Hepatocyte (in vitro differentiated cells): Measurements from ENCODE around the gene AGO3. TPM values are rescaled to one million over a fixed set of nuclear protein-coding genes. Genes with fewer than 3 reads are reported as not detected.

ENCODE experiments used
- DNase-seq: peaks from one replicate; pipeline ENCODE4 v3.0.0-alpha.2; 2016; ENCODE audit warnings: low spot score
- H2AFZ ChIP-seq: fragments of 200-600 bp; sonication (generic); 2 replicates; pipeline ENCODE4 v1.6.0; 2016; ENCODE audit warnings: antibody characterized with exemption, mild to moderate bottlenecking
- H3K27ac ChIP-seq: fragments of 200-600 bp; sonication (generic); 2 replicates; pipeline ENCODE4 v1.5.1; 2016; ENCODE audit warnings: mild to moderate bottlenecking
- H3K27me3 ChIP-seq: fragments of 200-600 bp; sonication (generic); 2 replicates; pipeline ENCODE4 v1.6.1; 2016
- H3K36me3 ChIP-seq: fragments of 200-600 bp; sonication (generic); replicated peaks from 2 replicates; pipeline ENCODE4 v1.5.1; 2016; ENCODE audit warnings: low read depth; ENCODE audit not compliant: insufficient read depth
- H3K4me1 ChIP-seq: fragments of 200-600 bp; sonication (generic); 2 replicates; pipeline ENCODE4 v1.5.1; 2016; ENCODE audit warnings: mild to moderate bottlenecking, moderate library complexity; ENCODE audit not compliant: insufficient read depth
- H3K4me2 ChIP-seq: fragments of 200-600 bp; sonication (generic); 2 replicates; pipeline ENCODE4 v1.6.0; 2016
- H3K4me3 ChIP-seq: fragments of 200-600 bp; sonication (generic); 2 replicates; pipeline ENCODE4 v1.5.1; 2016; ENCODE audit warnings: mild to moderate bottlenecking
- H3K79me2 ChIP-seq: fragments of 200-600 bp; sonication (generic); 2 replicates; pipeline ENCODE4 v1.6.0; 2017; ENCODE audit warnings: mild to moderate bottlenecking
- H3K9me2 ChIP-seq: fragments of 200-600 bp; sonication (generic); replicated peaks from 2 replicates; pipeline ENCODE4 v1.6.0; 2017; ENCODE audit warnings: mild to moderate bottlenecking; ENCODE audit not compliant: insufficient read depth
- H3K9me3 ChIP-seq: fragments of 200-600 bp; sonication (generic); 2 replicates; pipeline ENCODE4 v1.5.1; 2016; ENCODE audit warnings: low read depth, mild to moderate bottlenecking
- H4K20me1 ChIP-seq: fragments of 200-600 bp; sonication (generic); 2 replicates; pipeline ENCODE4 v1.6.0; 2016; ENCODE audit warnings: mild to moderate bottlenecking; ENCODE audit not compliant: insufficient read depth, poor library complexity, severe bottlenecking
- EZH2 ChIP-seq: fragments of 200-600 bp; sonication (generic); IDR thresholded peaks from 2 replicates; pipeline ENCODE4 v1.6.1; 2016; ENCODE audit warnings: antibody characterized with exemption, mild to moderate bottlenecking, borderline replicate concordance
- EZH2phosphoT487 ChIP-seq: fragments of 200-600 bp; sonication (generic); IDR thresholded peaks from one replicate; pipeline ENCODE4 v1.6.1; 2018; ENCODE audit warnings: antibody characterized with exemption, mild to moderate bottlenecking, low read depth, moderate library complexity; ENCODE audit not compliant: unreplicated experiment, severe bottlenecking
- WGBS: methylation state at CpG from one replicate; pipeline ENCODE4 v1.1.6; 2016; ENCODE audit warnings: low lambda C conversion rate; ENCODE audit errors: missing lambda C conversion rate; 5-methylcytosine and 5-hydroxymethylcytosine counted together
- polyA plus RNA-seq: library from polyadenylated mRNA; unstranded; fragments of >200 nt; fragmentation: Nextera tagmentation; extraction: Ambion mirVana; gene quantifications from 2 replicates; pipeline ENCODE4 v1.2.1, GENCODE V29; 2016
- total RNA-seq: library from RNA; depleted of rRNA; stranded (reverse); fragments of >200 nt; gene quantifications from 2 replicates; pipeline ENCODE4 v1.2.3, GENCODE V29; 2014
- TF ChIP-seq, protein P1 (sequence below): fragments of 200-600 bp; sonication (generic); IDR thresholded peaks from 2 replicates; pipeline ENCODE4 v1.5.1; 2016; ENCODE audit warnings: antibody characterized with exemption, mild to moderate bottlenecking; ENCODE audit not compliant: poor library complexity

The AGO3 gene
- total and polyA plus RNA-seq, 2 experiments from 2014 or later, result 16.9 to 24.4 TPM

DNA sequence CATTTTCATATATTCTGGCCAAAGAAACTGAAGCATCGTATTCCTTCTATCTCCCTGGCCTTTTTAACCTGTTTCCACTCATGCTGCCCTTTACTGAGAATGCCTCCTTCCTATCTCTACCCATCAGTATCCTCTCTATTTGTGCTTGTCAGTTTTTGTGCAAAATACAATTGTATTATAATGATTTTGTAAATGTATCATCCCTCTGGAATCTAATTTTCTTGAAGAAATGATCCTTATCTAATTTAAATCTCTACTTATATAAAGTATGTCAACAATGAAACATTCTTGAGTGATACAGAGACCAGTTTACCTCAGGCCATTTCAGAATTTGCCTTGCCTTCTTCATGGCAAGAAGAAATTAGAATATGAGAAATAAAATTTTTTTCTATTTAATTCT, 93.9 kb downstream of the AGO3 start:
- Histone ChIP-seq H4K20me1 (no peaks in the 10 kb centered on the region), H3K36me3 (no peaks in the 10 kb centered on the region), H3K27ac (no peak overlapping the region), H3K4me3 (no peak overlapping the region), H3K9me3 (no peaks in the 10 kb centered on the region), H3K4me2 (no peak overlapping the region), H3K4me1 (no peaks in the 10 kb centered on the region), H3K79me2 (no peaks in the 10 kb centered on the region), H2AFZ (no peak overlapping the region), H3K9me2 (no peaks in the 10 kb centered on the region), H3K27me3 (no peaks in the 10 kb centered on the region)
- DNase-seq, result no peak
- TF ChIP-seq EZH2 (no peak), EZH2phosphoT487 (no peak)
- TF ChIP-seq, protein P1, sequence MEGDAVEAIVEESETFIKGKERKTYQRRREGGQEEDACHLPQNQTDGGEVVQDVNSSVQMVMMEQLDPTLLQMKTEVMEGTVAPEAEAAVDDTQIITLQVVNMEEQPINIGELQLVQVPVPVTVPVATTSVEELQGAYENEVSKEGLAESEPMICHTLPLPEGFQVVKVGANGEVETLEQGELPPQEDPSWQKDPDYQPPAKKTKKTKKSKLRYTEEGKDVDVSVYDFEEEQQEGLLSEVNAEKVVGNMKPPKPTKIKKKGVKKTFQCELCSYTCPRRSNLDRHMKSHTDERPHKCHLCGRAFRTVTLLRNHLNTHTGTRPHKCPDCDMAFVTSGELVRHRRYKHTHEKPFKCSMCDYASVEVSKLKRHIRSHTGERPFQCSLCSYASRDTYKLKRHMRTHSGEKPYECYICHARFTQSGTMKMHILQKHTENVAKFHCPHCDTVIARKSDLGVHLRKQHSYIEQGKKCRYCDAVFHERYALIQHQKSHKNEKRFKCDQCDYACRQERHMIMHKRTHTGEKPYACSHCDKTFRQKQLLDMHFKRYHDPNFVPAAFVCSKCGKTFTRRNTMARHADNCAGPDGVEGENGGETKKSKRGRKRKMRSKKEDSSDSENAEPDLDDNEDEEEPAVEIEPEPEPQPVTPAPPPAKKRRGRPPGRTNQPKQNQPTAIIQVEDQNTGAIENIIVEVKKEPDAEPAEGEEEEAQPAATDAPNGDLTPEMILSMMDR, result no peak
- 97% methylated on average over 1 of the region's 1 CpG for WGBS

DNA sequence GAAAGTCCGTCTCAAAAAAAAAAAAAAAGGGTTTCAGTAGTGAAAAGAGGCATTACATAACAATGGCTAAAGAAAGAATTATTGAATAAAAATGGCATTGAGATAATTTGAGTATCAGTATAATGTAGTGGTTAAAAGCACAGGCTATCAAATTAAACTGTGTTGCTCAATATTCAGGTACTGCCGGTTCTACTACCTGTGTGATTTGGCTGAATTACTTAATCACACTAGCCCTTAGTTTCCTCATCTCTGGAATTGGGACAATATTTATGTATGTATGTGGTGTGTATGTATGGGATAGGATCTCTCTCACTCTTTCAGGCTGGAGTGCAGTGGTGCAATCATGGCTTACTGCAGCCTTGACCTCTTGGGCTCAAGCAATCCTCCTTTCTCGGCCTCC, 96.9 kb downstream of the AGO3 start:
- H3K27me3 ChIP-seq, result no peaks in the 10 kb centered on the region
- no peak overlapping the region for H2AFZ ChIP-seq
- H3K36me3 ChIP-seq, result no peaks in the 10 kb centered on the region
- no peaks in the 10 kb centered on the region for H3K79me2 ChIP-seq
- no peak overlapping the region for H3K4me3 ChIP-seq
- DNase-seq, result no peak
- no peaks in the 10 kb centered on the region for H3K4me1 ChIP-seq
- no peak overlapping the region for H3K27ac ChIP-seq
- TF ChIP-seq, protein P1, result no peak
- no peak for TF ChIP-seq EZH2
- TF ChIP-seq EZH2phosphoT487, result no peak
- no peak overlapping the region for H3K4me2 ChIP-seq
- H4K20me1 ChIP-seq, result no peaks in the 10 kb centered on the region
- no peaks in the 10 kb centered on the region for H3K9me2 ChIP-seq
- WGBS, result 96% methylated on average over 3 of the region's 3 CpGs
- H3K9me3 ChIP-seq, result no peaks in the 10 kb centered on the region

DNA sequence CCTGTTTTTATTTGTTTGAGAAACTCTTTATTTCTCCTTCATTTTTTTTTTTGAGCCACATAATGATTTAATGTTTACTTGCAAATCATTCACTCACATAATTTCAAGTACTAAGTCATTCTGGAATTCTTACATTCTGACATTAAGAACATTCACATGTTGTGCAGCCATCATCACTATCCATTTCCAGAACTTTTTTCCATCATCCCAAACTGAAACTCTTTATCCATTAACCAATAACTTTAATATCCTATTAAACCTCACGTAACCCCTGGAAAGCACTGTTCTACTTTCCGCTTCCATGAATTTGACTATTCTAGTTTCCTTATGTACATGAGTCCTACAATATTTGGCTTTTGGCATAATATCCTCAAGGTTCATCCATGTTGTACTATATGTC, 100.5 kb downstream of the AGO3 start:
- WGBS, result 96% methylated on average over 2 of the region's 2 CpGs
- Histone ChIP-seq H3K4me3 (no peak overlapping the region), H3K4me2 (no peak overlapping the region), H3K79me2 (no peaks in the 10 kb centered on the region), H2AFZ (no peak overlapping the region), H3K9me2 (no peaks in the 10 kb centered on the region), H3K9me3 (no peaks in the 10 kb centered on the region), H3K4me1 (no peaks in the 10 kb centered on the region), H3K36me3 (no peaks in the 10 kb centered on the region), H4K20me1 (no peaks in the 10 kb centered on the region), H3K27ac (no peak overlapping the region), H3K27me3 (no peaks in the 10 kb centered on the region)
- no peak for DNase-seq
- TF ChIP-seq, protein P1, result no peak
- no peak for TF ChIP-seq EZH2phosphoT487

DNA sequence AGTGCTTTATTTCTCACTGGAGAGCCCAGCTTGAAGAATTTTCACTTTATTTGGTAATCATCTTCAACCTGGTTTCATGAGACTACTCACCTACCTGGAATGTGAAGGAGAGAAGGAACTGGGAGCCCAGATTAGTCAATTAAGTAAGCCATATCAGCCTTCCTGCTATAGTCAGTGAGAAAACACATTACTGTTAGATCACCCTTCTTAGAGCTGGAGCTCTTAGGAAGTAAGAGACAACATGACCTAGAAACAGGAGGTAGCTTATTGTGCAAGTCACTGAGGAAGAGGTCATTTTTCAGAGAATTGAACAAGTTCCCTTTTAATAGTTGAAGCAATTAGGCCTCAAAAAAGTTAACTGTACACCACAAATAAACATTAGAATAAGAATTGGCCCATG, 103.8 kb downstream of the AGO3 start:
- no peaks in the 10 kb centered on the region for H3K9me2 ChIP-seq
- no peaks in the 10 kb centered on the region for H3K79me2 ChIP-seq
- H4K20me1 ChIP-seq, result no peaks in the 10 kb centered on the region
- H3K36me3 ChIP-seq, result no peaks in the 10 kb centered on the region
- peak; percentile 6 for DNase-seq
- H3K27me3 ChIP-seq, result no peaks in the 10 kb centered on the region
- H3K4me1 ChIP-seq, result no peaks in the 10 kb centered on the region
- TF ChIP-seq EZH2phosphoT487 (no peak), EZH2 (no peak)
- TF ChIP-seq, protein P1, result no peak
- no peaks in the 10 kb centered on the region for H3K9me3 ChIP-seq
- H2AFZ ChIP-seq, result no peak overlapping the region
- H3K27ac ChIP-seq, result no peak overlapping the region
- no peak overlapping the region for H3K4me2 ChIP-seq
- no peak overlapping the region for H3K4me3 ChIP-seq
